Suprapubic skin (tissue), 4 donors: ENCODE measurements around the gene LRBA. TPM values are rescaled to one million over a fixed set of nuclear protein-coding genes. Genes with fewer than 3 reads are reported as not detected.

Experiments
- DNase-seq, 2 donors: peaks; one replicate each; pipeline ENCODE4 v3.0.0-alpha.2; 2019; ENCODE audit warnings: low spot score in 2 of 2
- H3K27ac ChIP-seq: fragments of 200-600 bp; sonication (generic); one replicate; pipeline ENCODE4 v1.5.1; 2019
- H3K27me3 ChIP-seq: fragments of 200-600 bp; sonication (generic); one replicate; pipeline ENCODE4 v1.5.1; 2019
- H3K36me3 ChIP-seq: fragments of 200-600 bp; sonication (generic); one replicate; pipeline ENCODE4 v1.5.1; 2019
- H3K4me1 ChIP-seq: fragments of 200-600 bp; sonication (generic); one replicate; pipeline ENCODE4 v1.5.1; 2019
- H3K4me3 ChIP-seq: fragments of 200-600 bp; sonication (generic); one replicate; pipeline ENCODE4 v1.5.1; 2019; ENCODE audit warnings: mild to moderate bottlenecking
- H3K9me3 ChIP-seq: fragments of 200-600 bp; sonication (generic); one replicate; pipeline ENCODE4 v1.5.1; 2019
- EP300 ChIP-seq: sonication (generic); formaldehyde crosslinking; IDR thresholded peaks from one replicate; pipeline ENCODE4 v1.6.1; 2017; ENCODE audit warnings: antibody characterized with exemption
- POLR2A ChIP-seq, 2 donors: fragments of 450-650 bp; IDR thresholded peaks; one replicate each; pipeline ENCODE4 v1.6.1; 2017; ENCODE audit warnings: antibody characterized with exemption in 2 of 2, mild to moderate bottlenecking in 2 of 2, moderate library complexity in 2 of 2
- POLR2AphosphoS5 ChIP-seq, 3 donors: sonication (generic); formaldehyde crosslinking; IDR thresholded peaks; one replicate each; pipeline ENCODE4 v1.6.1; 2017; ENCODE audit warnings: antibody characterized with exemption in 3 of 3
- WGBS: methylation state at CpG from one replicate; pipeline ENCODE4 v1.1.5; 2018; 5-methylcytosine and 5-hydroxymethylcytosine counted together
- total RNA-seq, 4 donors: library from RNA; depleted of rRNA; stranded (reverse); fragments of >200 nt; gene quantifications; one replicate each; pipeline ENCODE4 v1.1.0, GENCODE V29; 2016
- TF ChIP-seq, protein P1 (sequence below), 2 donors: fragments of 200-600 bp in 1 of 2; fragments of 450-650 bp in 1 of 2; sonication (generic) in 1 of 2; IDR thresholded peaks; one replicate each; pipeline ENCODE4 v1.5.1; 2016 to 2019; ENCODE audit warnings: antibody characterized with exemption in 2 of 2, mild to moderate bottlenecking in 1 of 2, moderate library complexity in 1 of 2

The LRBA gene
- total RNA-seq, 4 donors from 2014 or later = 64.6 to 128 (median 81.0) TPM

DNA sequence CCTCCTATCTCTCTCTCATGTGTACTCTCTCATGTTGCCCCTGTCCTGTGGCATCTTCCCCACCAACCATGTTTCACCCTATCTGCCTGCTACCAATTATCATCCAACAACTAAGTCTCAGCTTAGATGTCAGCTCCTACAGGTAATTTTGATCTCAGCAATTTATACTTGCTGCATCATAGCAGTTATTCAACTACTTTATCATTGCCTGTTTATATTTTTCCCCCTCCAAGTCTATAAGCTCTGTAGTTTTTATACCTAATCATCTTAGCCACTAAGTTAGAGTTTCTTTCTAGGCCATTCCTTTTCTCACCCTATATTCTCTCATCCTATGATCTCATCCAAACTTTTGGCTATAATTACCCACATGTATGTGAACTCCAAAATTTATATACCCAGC, 382.4 kb downstream of the LRBA start:
- DNase-seq = no peak
- Histone ChIP-seq H3K27ac (no peak overlapping the region), H3K9me3 (no peaks in the 10 kb centered on the region), H3K4me3 (no peak overlapping the region), H3K36me3 (no peaks in the 10 kb centered on the region), H3K27me3 (no peaks in the 10 kb centered on the region), H3K4me1 (no peaks in the 10 kb centered on the region)
- TF ChIP-seq POLR2A (IDR thresholded peaks at IDR 0.05) = no peak
- TF ChIP-seq EP300 = no peak
- no peak for TF ChIP-seq POLR2AphosphoS5 (IDR thresholded peaks at IDR 0.05)
- TF ChIP-seq, protein P1, sequence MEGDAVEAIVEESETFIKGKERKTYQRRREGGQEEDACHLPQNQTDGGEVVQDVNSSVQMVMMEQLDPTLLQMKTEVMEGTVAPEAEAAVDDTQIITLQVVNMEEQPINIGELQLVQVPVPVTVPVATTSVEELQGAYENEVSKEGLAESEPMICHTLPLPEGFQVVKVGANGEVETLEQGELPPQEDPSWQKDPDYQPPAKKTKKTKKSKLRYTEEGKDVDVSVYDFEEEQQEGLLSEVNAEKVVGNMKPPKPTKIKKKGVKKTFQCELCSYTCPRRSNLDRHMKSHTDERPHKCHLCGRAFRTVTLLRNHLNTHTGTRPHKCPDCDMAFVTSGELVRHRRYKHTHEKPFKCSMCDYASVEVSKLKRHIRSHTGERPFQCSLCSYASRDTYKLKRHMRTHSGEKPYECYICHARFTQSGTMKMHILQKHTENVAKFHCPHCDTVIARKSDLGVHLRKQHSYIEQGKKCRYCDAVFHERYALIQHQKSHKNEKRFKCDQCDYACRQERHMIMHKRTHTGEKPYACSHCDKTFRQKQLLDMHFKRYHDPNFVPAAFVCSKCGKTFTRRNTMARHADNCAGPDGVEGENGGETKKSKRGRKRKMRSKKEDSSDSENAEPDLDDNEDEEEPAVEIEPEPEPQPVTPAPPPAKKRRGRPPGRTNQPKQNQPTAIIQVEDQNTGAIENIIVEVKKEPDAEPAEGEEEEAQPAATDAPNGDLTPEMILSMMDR (IDR thresholded peaks at IDR 0.05) = no peak

DNA sequence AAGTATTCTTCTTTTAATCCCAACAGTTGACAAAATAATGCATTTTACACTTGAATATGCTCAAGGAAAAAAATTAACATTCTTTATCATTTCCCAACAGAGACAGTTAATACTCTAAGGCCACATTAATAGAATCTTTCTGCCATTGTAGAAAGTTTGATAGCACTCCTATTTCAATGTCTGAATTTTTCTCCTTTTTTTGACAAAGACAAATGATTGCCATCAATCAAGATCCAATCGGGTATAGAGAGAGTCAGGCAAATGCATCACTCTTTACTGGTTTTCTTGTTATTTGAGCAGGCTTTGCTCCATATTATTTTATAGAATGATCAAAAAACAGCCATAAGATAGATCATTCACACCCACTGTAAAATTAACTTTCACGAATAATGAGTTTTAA, 387.0 kb downstream of the LRBA start:
- H3K36me3 ChIP-seq = no peaks in the 10 kb centered on the region
- no peak for TF ChIP-seq POLR2AphosphoS5 (IDR thresholded peaks at IDR 0.05)
- TF ChIP-seq POLR2A (IDR thresholded peaks at IDR 0.05) = no peak
- TF ChIP-seq, protein P1 (IDR thresholded peaks at IDR 0.05) = no peak
- no peak for TF ChIP-seq EP300
- H3K27me3 ChIP-seq = no peaks in the 10 kb centered on the region
- no peaks in the 10 kb centered on the region for H3K4me1 ChIP-seq
- 84% methylated on average over 2 of the region's 2 CpGs for WGBS
- H3K27ac ChIP-seq = no peak overlapping the region
- H3K4me3 ChIP-seq = no peak overlapping the region
- no peaks in the 10 kb centered on the region for H3K9me3 ChIP-seq
- no peak for DNase-seq

DNA sequence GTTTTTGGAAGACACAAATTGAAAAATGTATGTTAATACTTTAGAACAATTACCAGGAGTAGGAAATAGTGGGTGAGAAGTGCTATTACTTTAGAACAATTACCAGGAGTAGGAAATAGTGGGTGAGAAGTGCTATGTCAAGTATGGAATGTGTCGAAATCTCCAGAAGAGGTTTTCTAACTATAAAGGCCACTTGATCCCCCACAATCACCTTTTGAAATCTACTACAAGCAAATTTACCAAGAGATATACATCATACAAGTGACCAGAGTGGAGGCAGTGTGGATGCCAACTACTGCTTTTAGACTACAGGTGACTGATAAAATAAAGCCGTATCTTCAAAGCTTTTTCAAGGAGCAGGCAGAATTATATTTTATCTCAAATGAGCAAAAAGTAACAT, 390.1 kb downstream of the LRBA start:
- Histone ChIP-seq H3K4me3 (no peak overlapping the region), H3K27ac (no peak overlapping the region), H3K36me3 (no peaks in the 10 kb centered on the region), H3K27me3 (no peaks in the 10 kb centered on the region), H3K4me1 (no peaks in the 10 kb centered on the region), H3K9me3 (no peaks in the 10 kb centered on the region)
- WGBS = 93% methylated on average over 2 of the region's 2 CpGs
- TF ChIP-seq POLR2A (IDR thresholded peaks at IDR 0.05) = no peak
- TF ChIP-seq POLR2AphosphoS5 (IDR thresholded peaks at IDR 0.05) = no peak
- TF ChIP-seq, protein P1 (IDR thresholded peaks at IDR 0.05) = no peak
- TF ChIP-seq EP300 = no peak
- DNase-seq = no peak

DNA sequence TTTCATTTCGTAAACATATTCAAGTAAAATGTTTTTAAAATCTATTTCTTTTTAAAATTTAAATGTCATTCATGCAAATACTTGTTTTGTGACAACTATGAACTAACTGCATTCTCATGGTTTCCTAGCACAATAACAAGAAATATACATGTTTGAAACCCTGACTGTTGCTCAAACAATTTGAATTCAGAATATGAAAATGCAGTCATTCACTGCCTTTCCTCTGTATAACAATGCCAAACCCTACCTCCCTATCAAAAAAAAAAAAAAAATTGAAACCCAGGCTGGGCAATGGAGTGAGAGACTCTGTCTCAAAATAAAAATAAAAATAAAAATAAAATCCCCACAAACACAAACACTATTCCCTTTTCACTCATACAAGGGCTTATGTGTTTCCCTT, 391.0 kb downstream of the LRBA start:
- no peak overlapping the region for H3K27ac ChIP-seq
- no peak for DNase-seq
- no peak for TF ChIP-seq EP300
- TF ChIP-seq, protein P1 (IDR thresholded peaks at IDR 0.05) = no peak
- H3K4me1 ChIP-seq = no peaks in the 10 kb centered on the region
- no peaks in the 10 kb centered on the region for H3K27me3 ChIP-seq
- no peaks in the 10 kb centered on the region for H3K36me3 ChIP-seq
- H3K9me3 ChIP-seq = no peaks in the 10 kb centered on the region
- WGBS = 96% methylated on average over 1 of the region's 1 CpG
- no peak overlapping the region for H3K4me3 ChIP-seq

DNA sequence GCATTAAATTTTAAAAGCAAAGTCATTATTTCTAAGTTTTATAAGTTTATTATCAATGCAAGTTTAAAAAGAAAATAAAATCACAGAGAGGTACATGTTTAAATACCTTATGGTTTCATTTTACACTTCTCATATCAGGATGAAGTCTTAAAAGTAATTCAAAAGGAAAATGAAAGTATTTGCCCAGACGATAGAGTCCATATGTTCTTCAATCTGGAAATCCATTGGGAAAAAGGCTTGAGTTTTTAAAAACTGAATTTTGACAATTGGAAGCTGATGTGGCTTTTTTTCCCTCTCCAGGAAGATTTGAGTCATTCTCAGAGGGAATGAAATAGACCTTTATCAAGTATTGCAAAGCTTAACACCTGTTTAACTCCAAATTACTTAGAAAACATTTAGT, 396.0 kb downstream of the LRBA start:
- no peak overlapping the region for H3K4me3 ChIP-seq
- H3K36me3 ChIP-seq = no peaks in the 10 kb centered on the region
- H3K4me1 ChIP-seq = no peaks in the 10 kb centered on the region
- no peak for DNase-seq
- no peak for TF ChIP-seq POLR2AphosphoS5 (IDR thresholded peaks at IDR 0.05)
- no peak for TF ChIP-seq EP300
- TF ChIP-seq, protein P1 (IDR thresholded peaks at IDR 0.05) = no peak
- no peak for TF ChIP-seq POLR2A (IDR thresholded peaks at IDR 0.05)
- no peak overlapping the region for H3K27ac ChIP-seq
- 43% methylated on average over 1 of the region's 1 CpG for WGBS
- H3K9me3 ChIP-seq = no peaks in the 10 kb centered on the region
- H3K27me3 ChIP-seq = no peaks in the 10 kb centered on the region
